K562 (cell line): ENCODE measurements around the gene PSMA2. TPM values are rescaled to one million over a fixed set of nuclear protein-coding genes. Genes with fewer than 3 reads are reported as not detected.
"Not testable (repeated sequence)": the region's sequence is repeated elsewhere in the genome, so short reads cannot be mapped to it uniquely, and the experiment has no call there.

Experiments used
- ATAC-seq: fragments of 200-7000 bp; cut with Tn5 transposase; 3 replicates; pipeline ENCODE4 v1.9.1; 2020; ENCODE audit warnings: moderate library complexity
- BruUV-seq: library from RNA; stranded (reverse); fragments of 400-500 nt; replicated peaks from 2 replicates; lab custom pipeline; 2021; lab: Mats Ljungman, UMichigan
- CTCF ChIA-PET: fragments of 300-600 bp; formaldehyde crosslinking; extraction: SDS; loops from one replicate; lab custom pipeline; 2021; ENCODE audit warnings: low intra/inter-chr PET ratio; lab: Yijun Ruan, JAX
- POLR2A ChIA-PET: fragments of 300-600, 350-650 bp; sonication (Branson Sonifier 250); formaldehyde crosslinking; extraction: SDS; loops from one replicate; lab custom pipeline; 2021; ENCODE audit warnings: antibody characterized with exemption, inconsistent platforms; lab: Yijun Ruan, JAX
- DNase-seq, 4 experiments: peaks; one replicate each; pipeline versions ENCODE4 v3.0.0 to v3.0.0-alpha.2; 2011 to 2018; ENCODE audit warnings: low spot score in 3 of 4, mixed read lengths in 3 of 4; ENCODE audit errors: extremely low read depth in 1 of 4
- FAIRE-seq: peaks from 2 replicates; lab custom pipeline; 2011; peaks lifted over from hg19 to GRCh38; lab: Jason Lieb, UNC
- H2AFZ ChIP-seq: 2 replicates; pipeline ENCODE4 v1.6.0; 2011; ENCODE audit warnings: low read depth, low read length, control low read depth, inconsistent platforms
- H3K27ac ChIP-seq: fragments of 200-600 bp; 3 replicates; pipeline ENCODE4 v1.8.0; 2011; ENCODE audit warnings: low read depth, mild to moderate bottlenecking, control low read depth, inconsistent platforms, low read length, moderate library complexity, mixed read lengths; ENCODE audit errors: extremely low read depth
- H3K27me3 ChIP-seq, 2 experiments: fragments of 300-600 bp in 1 of 2; 2 replicates in 1 of 2; 3 replicates in 1 of 2; pipeline versions ENCODE4 v1.6.0 to v1.8.0; 2011; ENCODE audit warnings: inconsistent platforms in 2 of 2, low read length in 2 of 2, mild to moderate bottlenecking in 1 of 2, mixed read lengths in 1 of 2, moderate library complexity in 1 of 2; ENCODE audit not compliant: control insufficient read depth in 2 of 2, insufficient read depth in 2 of 2
- H3K36me3 ChIP-seq: fragments of 300-600 bp; 3 replicates; pipeline ENCODE4 v1.8.0; 2011; ENCODE audit warnings: mild to moderate bottlenecking, low read length, inconsistent platforms; ENCODE audit not compliant: control insufficient read depth, insufficient read depth
- H3K4me1 ChIP-seq, 2 experiments: fragments of 200-600 bp in 1 of 2; replicated peaks in 1 of 2; 2 replicates in 1 of 2; 3 replicates in 1 of 2; pipeline versions ENCODE4 v1.5.1 to v1.8.0; 2011; ENCODE audit warnings: inconsistent platforms in 2 of 2, low read length in 2 of 2, mild to moderate bottlenecking in 1 of 2, mixed read lengths in 1 of 2, moderate library complexity in 1 of 2; ENCODE audit not compliant: control insufficient read depth in 2 of 2, insufficient read depth in 2 of 2
- H3K4me2 ChIP-seq: 2 replicates; pipeline ENCODE4 v1.6.1; 2011; ENCODE audit warnings: low read length, control low read depth, inconsistent platforms, mixed read lengths; ENCODE audit not compliant: insufficient read depth
- H3K4me3 ChIP-seq: fragments of 200-600 bp; sonication (generic), shearing (Covaris generic); 2 replicates; pipeline ENCODE4 v1.5.1; 2016; ENCODE audit warnings: control low read depth, inconsistent platforms
- H3K79me2 ChIP-seq: fragments of 200-600 bp; 3 replicates; pipeline ENCODE4 v1.8.0; 2011; ENCODE audit warnings: low read length, inconsistent platforms; ENCODE audit not compliant: control insufficient read depth, insufficient read depth
- H3K9ac ChIP-seq, 2 experiments: 2 replicates each; pipeline versions ENCODE4 v1.6.0 to v1.6.1; 2011; ENCODE audit warnings: low read depth in 2 of 2, low read length in 2 of 2, control low read depth in 1 of 2, inconsistent platforms in 1 of 2, mild to moderate bottlenecking in 1 of 2, mixed read lengths in 1 of 2; ENCODE audit not compliant: insufficient read depth in 1 of 2
- H3K9me1 ChIP-seq: one replicate; pipeline ENCODE4 v1.6.0; 2011; ENCODE audit warnings: inconsistent platforms, mild to moderate bottlenecking, low read length, moderate library complexity; ENCODE audit not compliant: control insufficient read depth, insufficient read depth
- H3K9me3 ChIP-seq: replicated peaks from 2 replicates; pipeline ENCODE4 v1.5.1; 2011; ENCODE audit warnings: low read depth, low read length, inconsistent platforms; ENCODE audit not compliant: control insufficient read depth, insufficient read depth
- H4K20me1 ChIP-seq: replicated peaks from 2 replicates; pipeline ENCODE4 v1.6.1; 2011; ENCODE audit warnings: low read length, inconsistent platforms, mixed read lengths; ENCODE audit not compliant: control insufficient read depth, insufficient read depth
- ARID1B ChIP-seq: fragments of 450-650 bp; IDR thresholded peaks from 2 replicates; pipeline ENCODE4 v1.6.1; 2016; ENCODE audit warnings: antibody characterized with exemption, mild to moderate bottlenecking, inconsistent platforms
- CBFA2T2 ChIP-seq: fragments of 450-650 bp; conservative IDR thresholded peaks from 2 replicates; pipeline ENCODE4 v1.6.1; 2017; ENCODE audit warnings: mild to moderate bottlenecking
- CBFA2T3 ChIP-seq: fragments of 450-650 bp; IDR thresholded peaks from 2 replicates; pipeline ENCODE4 v1.6.1; 2017
- KDM1A ChIP-seq, 2 experiments: fragments of 450-650 bp; IDR thresholded peaks; 2 replicates each; pipeline ENCODE4 v1.6.1; 2016; ENCODE audit warnings: mild to moderate bottlenecking in 2 of 2
- TAL1 ChIP-seq: fragments of 450-650 bp; IDR thresholded peaks from 2 replicates; pipeline ENCODE4 v1.6.1; 2016; ENCODE audit warnings: mild to moderate bottlenecking
- TCF3 ChIP-seq: sonication (generic); formaldehyde crosslinking; IDR thresholded peaks from 2 replicates; pipeline ENCODE4 v1.4.0; 2020; ENCODE audit warnings: mild to moderate bottlenecking, missing genetic modification reagents
- TEAD4 ChIP-seq, 2 experiments: sonication (generic) in 1 of 2; formaldehyde crosslinking in 1 of 2; IDR thresholded peaks; 2 replicates each; pipeline versions ENCODE4 v1.6.1 to v1.8.0; 2012 to 2022; ENCODE audit warnings: borderline replicate concordance in 1 of 2, inconsistent platforms in 1 of 2, low read length in 1 of 2, mild to moderate bottlenecking in 1 of 2, missing genetic modification reagents in 1 of 2
- ZNF408 ChIP-seq: fragments of 250-450 bp; sonication (Bioruptor Pico); IDR thresholded peaks from 2 replicates; pipeline ENCODE4 v1.4.0; 2020; ENCODE audit warnings: low read depth, mild to moderate bottlenecking, moderate library complexity
- WGBS: fragments of 100-300 bp; shearing (Covaris generic); methylation state at CpG from one replicate; pipeline ENCODE4 v1.1.6; 2016; ENCODE audit warnings: low coverage, mixed read lengths; ENCODE audit not compliant: insufficient coverage; ENCODE audit errors: missing lambda C conversion rate; 5-methylcytosine and 5-hydroxymethylcytosine counted together
- in situ Hi-C: fragments of 300-500 bp; cut with MboI; formaldehyde crosslinking; loops from 4 replicates; pipeline ENCODE4 v1.15.0; 2018; ENCODE audit warnings: inconsistent platforms, mixed read lengths
- intact Hi-C: fragments of 100-400 bp; cut with micrococcal nuclease; formaldehyde crosslinking; loops from 2 replicates; pipeline ENCODE4 v1.14.2; 2022
- polyA plus RNA-seq, 8 experiments: library from polyadenylated mRNA; depleted of rRNA in 4 of 8; stranded (reverse) in 5 of 8; unstranded in 3 of 8; fragments of >200 nt; fragmentation: Nextera tagmentation in 2 of 8; fragmentation: Illumina TruSeq in 1 of 8; extraction: Ambion mirVana in 2 of 8; extraction: Trizol in 1 of 8; gene quantifications; 2 replicates each; pipeline versions ENCODE4 v1.2.1 to v1.2.3, GENCODE V29; 2011 to 2014; ENCODE audit warnings: inconsistent platforms in 1 of 8, missing spikeins in 1 of 8
- total RNA-seq, 7 experiments: library from RNA; depleted of rRNA in 6 of 7; stranded (reverse); fragments of >200 nt in 6 of 7; fragmentation: Illumina TruSeq in 2 of 7; extraction: Trizol in 2 of 7; gene quantifications; 2 replicates each; pipeline versions ENCODE4 v1.2.1 to v1.2.3, GENCODE V29; 2011 to 2021; ENCODE audit warnings: low replicate concordance in 1 of 7

PSMA2 gene
- total and polyA plus RNA-seq, 9 of the 15 experiments (the other 6 are each of a cell fraction or from before 2014, with no cell fraction given): 91.7 to 1,070 (median 213) TPM

DNA sequence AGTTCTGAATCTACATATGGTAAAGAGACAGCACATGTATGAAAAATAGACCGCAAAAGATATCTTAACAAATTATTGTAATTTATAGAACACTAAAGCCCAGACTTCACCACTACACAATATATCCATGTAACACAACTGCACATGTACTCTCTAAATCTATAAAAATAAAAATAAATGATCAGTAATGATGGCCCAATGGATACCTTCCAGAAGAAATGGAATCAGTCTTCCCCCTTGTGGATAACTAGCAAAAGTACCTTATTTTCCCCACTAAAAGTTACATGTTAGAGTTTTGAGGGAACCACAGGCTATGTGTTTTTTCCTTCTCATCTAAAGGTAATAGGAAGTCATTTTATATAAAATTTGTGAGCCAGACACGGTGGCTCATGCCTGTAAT is 45.8 kb downstream of the PSMA2 start (continued):
- TF ChIP-seq ZNF408: no peak

DNA sequence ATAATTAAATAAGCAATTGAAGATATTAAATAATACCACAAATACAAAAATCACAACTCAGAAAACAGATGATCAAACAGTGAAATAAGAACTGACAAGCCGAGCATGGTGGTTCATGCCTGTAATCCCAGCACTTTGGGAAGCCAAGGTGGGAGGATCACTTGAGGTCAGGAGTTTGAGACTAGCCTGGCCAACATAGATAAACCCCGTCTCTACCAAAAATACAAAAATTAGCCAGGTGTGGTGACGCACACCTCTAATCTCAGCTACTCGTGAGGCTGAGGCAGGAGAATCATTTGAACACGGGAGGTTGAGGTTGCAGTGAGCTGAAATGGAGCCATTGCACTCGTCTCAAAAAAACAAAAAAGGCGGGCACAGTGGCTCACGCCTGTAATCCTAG is 46.8 kb downstream of the PSMA2 start:
- H3K4me2 ChIP-seq; H3K27me3 ChIP-seq; H3K36me3 ChIP-seq; CTCF ChIA-PET; H3K4me3 ChIP-seq; H4K20me1 ChIP-seq; H3K79me2 ChIP-seq; ATAC-seq; DNase-seq; intact Hi-C loops; H3K9me1 ChIP-seq; H2AFZ ChIP-seq; FAIRE-seq; H3K9ac ChIP-seq; H3K27ac ChIP-seq; H3K9me3 ChIP-seq; POLR2A ChIA-PET; in situ Hi-C loops; BruUV-seq; TF ChIP-seq TEAD4 (CRISPR knock-in tag; IDR thresholded peaks at IDR 0.05; ENCODE audit: borderline replicate concordance): not testable (repeated sequence)
- peak; percentile 64 to 68 for TF ChIP-seq KDM1A (IDR thresholded peaks at IDR 0.05)
- 0 out of 2 replicates have a peak, but pooled peaks have one; percentile 16 for TF ChIP-seq TEAD4 (IDR thresholded peaks at IDR 0.05; ENCODE audit: low read length)
- peak; percentile 59 for TF ChIP-seq CBFA2T2
- TF ChIP-seq TAL1: peak; percentile 46; the same call in 1 of the 2 replicates
- peak; percentile 17; the same call in 1 of the 2 replicates for TF ChIP-seq TCF3 (CRISPR knock-in tag)
- TF ChIP-seq CBFA2T3: peak; percentile 81
- peak; percentile 47 for TF ChIP-seq ARID1B
- 9% methylated on average over 7 of the region's 8 CpGs for WGBS
- peaks cover 3 to 27% of the 10 kb centered on the region in 2 experiments; a peak in 2 of 5 replicates for H3K4me1 ChIP-seq
